Left lung (tissue), 10 donors: ENCODE results near the gene TIGD3. TPM values are rescaled to one million over a fixed set of nuclear protein-coding genes. Genes with fewer than 3 reads are reported as not detected.

Experiments
- ATAC-seq: fragments of 200-7000 bp; cut with Tn5 transposase; one replicate; pipeline ENCODE4 v1.9.1; 2020; ENCODE audit warnings: moderate library complexity
- DNase-seq, 4 donors: peaks; one replicate each; pipeline ENCODE4 v3.0.0-alpha.2; 2013 to 2020
- H3K27ac ChIP-seq, 2 donors: fragments of 200-600 bp; sonication (generic) in 1 of 2; one replicate each; pipeline versions ENCODE4 v1.5.0 to v1.8.0; 2020 to 2021
- H3K27me3 ChIP-seq, 2 donors: fragments of 200-600 bp; sonication (generic) in 1 of 2; one replicate each; pipeline versions ENCODE4 v1.5.0 to v1.8.0; 2020 to 2021
- H3K36me3 ChIP-seq, 2 donors: fragments of 200-600 bp; sonication (generic) in 1 of 2; one replicate each; pipeline versions ENCODE4 v1.5.0 to v1.8.0; 2020 to 2021
- H3K4me1 ChIP-seq, 2 donors: fragments of 200-600 bp; one replicate each; pipeline ENCODE4 v1.8.0; 2021
- H3K4me3 ChIP-seq, 2 donors: fragments of 200-600 bp; sonication (generic) in 1 of 2; one replicate each; pipeline versions ENCODE4 v1.5.0 to v1.8.0; 2020 to 2021; ENCODE audit warnings: mild to moderate bottlenecking in 1 of 2
- H3K9me3 ChIP-seq, 2 donors: fragments of 200-600 bp; sonication (generic) in 1 of 2; one replicate each; pipeline versions ENCODE4 v1.5.0 to v1.8.0; 2020 to 2021
- CTCF ChIP-seq, 2 donors: fragments of 200-600 bp; sonication (generic) in 1 of 2; IDR thresholded peaks; one replicate each; pipeline versions ENCODE4 v1.5.0 to v1.8.0; 2021; ENCODE audit warnings: antibody characterized with exemption in 2 of 2
- intact Hi-C, 2 donors: fragments of 100-400 bp; cut with DNase I; formaldehyde crosslinking; loops; one replicate each; pipeline versions ENCODE4 v1.11.2 to v1.14.2; 2022
- polyA plus RNA-seq, 6 donors: library from polyadenylated mRNA; unstranded; fragments of 120-200 nt; gene quantifications; one replicate each; pipeline ENCODE4 v1.2.1, GENCODE V29; 2013; ENCODE audit not compliant: insufficient read length in 6 of 6
- total RNA-seq, 2 donors: library from RNA; stranded (reverse); fragmentation: NEBNext Ultra II Directional; extraction: Animal tissue kit (Norgen Biotek cat#: 25700); gene quantifications; one replicate each; pipeline ENCODE4 v1.2.1, GENCODE V29; 2021
- donor health status: DM: no; HTN: yes; CAD: no.
- donor health status: DM: no; HTN: no; CAD: no.

Gene TIGD3
- total and polyA plus RNA-seq, 8 donors = 0.14 to 0.39 (median 0.24) TPM; not detected in 1

- H3K27ac ChIP-seq = peak overlapping the region; percentile 33 to 80
- no peak for ATAC-seq
- H3K27me3 ChIP-seq = peaks cover 0 to 6% of the 10 kb centered on the region in 2 donors
- TF ChIP-seq CTCF (IDR thresholded peaks at IDR 0.05) = no peak
- DNase-seq = peak in 1 of 4 donors; percentile 28
- intact Hi-C loops = no loop called here
- H3K36me3 ChIP-seq = no peaks in the 10 kb centered on the region
- no peak overlapping the region for H3K4me3 ChIP-seq
- peaks cover 19 to 69% of the 10 kb centered on the region in 2 donors for H3K4me1 ChIP-seq
- H3K9me3 ChIP-seq = no peaks in the 10 kb centered on the region
Observed at GRCh38 chr11:65309006-65309405, 45.5 kb upstream of the TIGD3 start.

GRCh38 chr11:65310215-65310614 is 44.3 kb upstream of the TIGD3 start:
- no peaks in the 10 kb centered on the region for H3K9me3 ChIP-seq
- intact Hi-C loops = no loop called here
- H3K36me3 ChIP-seq = no peaks in the 10 kb centered on the region
- DNase-seq (peak in 1 of 4 donors; percentile 80), ATAC-seq (no peak)
- no peak overlapping the region for H3K4me3 ChIP-seq
- peaks cover 19 to 75% of the 10 kb centered on the region in 2 donors for H3K4me1 ChIP-seq
- peak overlapping the region in 1 of 2 donors; percentile 60 for H3K27ac ChIP-seq
- TF ChIP-seq CTCF (IDR thresholded peaks at IDR 0.05) = no peak
- peaks cover 0 to 9% of the 10 kb centered on the region in 2 donors for H3K27me3 ChIP-seq

DNA sequence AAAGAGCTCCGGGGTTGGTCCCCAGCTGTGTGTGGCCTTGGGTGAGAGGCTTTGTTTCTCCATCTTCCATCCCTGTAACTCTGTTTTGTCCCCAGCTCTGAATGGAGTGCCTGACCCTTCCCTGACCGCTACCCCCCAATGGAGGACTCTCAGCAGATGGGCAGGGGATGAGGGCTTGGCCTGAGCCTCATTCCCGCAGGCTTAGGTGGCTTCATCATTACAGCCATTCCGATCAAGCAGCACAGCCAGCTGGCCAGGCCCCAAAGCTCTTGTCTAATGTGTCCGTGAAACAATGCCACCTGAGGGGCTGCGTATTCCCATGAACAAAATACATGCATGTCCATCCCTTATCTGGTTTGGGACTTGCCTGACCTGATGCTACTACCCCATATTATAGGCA is 43.8 kb upstream of the TIGD3 start:
- TF ChIP-seq CTCF (IDR thresholded peaks at IDR 0.05) = no peak
- H3K27me3 ChIP-seq = peaks cover 0 to 9% of the 10 kb centered on the region in 2 donors
- ATAC-seq (no peak), DNase-seq (peak in 1 of 4 donors; percentile 27)
- peaks cover 20 to 80% of the 10 kb centered on the region in 2 donors for H3K4me1 ChIP-seq
- H3K9me3 ChIP-seq = no peaks in the 10 kb centered on the region
- intact Hi-C loops = no loop called here
- peak overlapping the region in 1 of 2 donors; percentile 60 for H3K27ac ChIP-seq
- no peak overlapping the region for H3K4me3 ChIP-seq
- no peaks in the 10 kb centered on the region for H3K36me3 ChIP-seq

- Histone ChIP-seq H3K27me3 (peaks cover 0 to 9% of the 10 kb centered on the region in 2 donors), H3K9me3 (no peaks in the 10 kb centered on the region), H3K36me3 (no peaks in the 10 kb centered on the region), H3K4me1 (peaks cover 24 to 85% of the 10 kb centered on the region in 2 donors), H3K4me3 (no peak overlapping the region), H3K27ac (no peak overlapping the region)
- intact Hi-C loops = no loop called here
- TF ChIP-seq CTCF (IDR thresholded peaks at IDR 0.05) = no peak
- peak in 1 of 4 donors; percentile 80 for DNase-seq
- no peak for ATAC-seq
Observed at GRCh38 chr11:65311170-65311678, 43.3 kb upstream of the TIGD3 start.

- Histone ChIP-seq H3K27me3 (peaks cover 0 to 9% of the 10 kb centered on the region in 2 donors), H3K36me3 (no peaks in the 10 kb centered on the region), H3K4me3 (peak within 1 kb of the TSS; percentile 72 to 97), H3K4me1 (peaks cover 34 to 85% of the 10 kb centered on the region in 2 donors), H3K27ac (peak within 1 kb of the TSS; percentile 75 to 82), H3K9me3 (no peaks in the 10 kb centered on the region)
- intact Hi-C loops = no loop called here
- DNase-seq (peak; percentile 82 to 97 (median 90)), ATAC-seq (peak; percentile 95)
- TF ChIP-seq CTCF (IDR thresholded peaks at IDR 0.05) = peak in 1 of 2 donors; percentile 36
Observed at GRCh38 chr11:65314501-65315203, 39.9 kb upstream of the TIGD3 start, which contains the start of gene CDC42EP2. CDC42EP2 (plus strand) TSS chr11:65314866; CDS start chr11:65320899, 6,033 bp downstream.
